GM12801 (cell line): ENCODE results near the gene LRRC27.

ENCODE experiments used
- CTCF ChIP-seq: IDR thresholded peaks from one replicate; pipeline ENCODE4 v1.5.1; 2011; ENCODE audit warnings: control low read depth; ENCODE audit not compliant: insufficient read length; ENCODE audit errors: extremely low read depth

LRRC27 gene

GRCh38 chr10:132309471-132309865 lies 22.5 kb upstream of the LRRC27 start:
- TF ChIP-seq CTCF: no peak

GRCh38 chr10:132309879-132310591 lies 22.0 kb upstream of the LRRC27 start:
- TF ChIP-seq CTCF: no peak

- no peak for TF ChIP-seq CTCF
Observed at GRCh38 chr10:132310701-132311337, 21.2 kb upstream of the LRRC27 start.

GRCh38 chr10:132311338-132311939 lies 20.6 kb upstream of the LRRC27 start:
- no peak for TF ChIP-seq CTCF

- TF ChIP-seq CTCF: no peak
Observed at GRCh38 chr10:132313305-132313704, 18.7 kb upstream of the LRRC27 start.

GRCh38 chr10:132313865-132314264 lies 18.1 kb upstream of the LRRC27 start:
- no peak for TF ChIP-seq CTCF

- no peak for TF ChIP-seq CTCF
Observed at GRCh38 chr10:132314336-132314735, 17.7 kb upstream of the LRRC27 start.
